Choroid plexus epithelial cell (primary cell): ENCODE results near the gene JAK2.

Experiments
- DNase-seq: peaks from one replicate; pipeline ENCODE4 v3.0.0-alpha.2; 2010; ENCODE audit warnings: low read depth
- H3K4me3 ChIP-seq: 2 replicates; pipeline ENCODE4 v1.5.1; 2011; ENCODE audit warnings: low read depth, mild to moderate bottlenecking, control low read depth, low read length, moderate library complexity
- TF ChIP-seq, protein P1 (sequence below): conservative IDR thresholded peaks from 2 replicates; pipeline ENCODE4 v1.5.1; 2011; ENCODE audit warnings: low read depth, mild to moderate bottlenecking, control low read depth, inconsistent platforms, low read length, moderate library complexity

The JAK2 gene

DNA sequence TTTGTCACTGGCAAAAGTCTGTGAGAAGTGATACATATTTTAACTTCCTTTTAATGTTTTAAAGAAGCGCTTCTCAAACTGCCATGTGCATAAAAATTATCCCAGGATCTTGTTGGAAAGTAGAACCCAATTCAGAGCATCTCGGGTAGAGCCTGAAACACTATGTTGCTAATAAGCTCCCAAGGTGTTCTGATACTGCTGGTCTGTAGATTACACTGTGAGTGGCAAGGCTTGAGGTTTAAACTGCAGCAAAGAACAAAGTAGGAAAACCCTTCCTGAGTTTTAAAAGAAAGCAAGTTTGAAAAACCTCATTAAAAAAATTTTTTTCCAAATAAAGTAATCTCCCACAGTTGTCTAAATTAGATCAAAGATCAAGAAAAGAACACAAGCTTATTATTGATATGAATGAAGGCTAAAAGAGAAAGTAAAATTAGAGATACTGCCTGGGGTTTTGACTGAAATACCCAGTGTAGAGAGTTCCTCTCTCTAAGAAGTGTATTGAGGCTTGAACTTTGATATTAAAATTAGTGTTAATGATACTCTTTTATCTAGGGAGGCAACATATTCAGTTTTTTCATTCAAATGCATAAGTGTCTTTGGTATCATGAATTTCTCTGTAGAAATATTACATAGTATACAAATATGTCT, 19.8 kb upstream of the JAK2 start:
- TF ChIP-seq, protein P1, sequence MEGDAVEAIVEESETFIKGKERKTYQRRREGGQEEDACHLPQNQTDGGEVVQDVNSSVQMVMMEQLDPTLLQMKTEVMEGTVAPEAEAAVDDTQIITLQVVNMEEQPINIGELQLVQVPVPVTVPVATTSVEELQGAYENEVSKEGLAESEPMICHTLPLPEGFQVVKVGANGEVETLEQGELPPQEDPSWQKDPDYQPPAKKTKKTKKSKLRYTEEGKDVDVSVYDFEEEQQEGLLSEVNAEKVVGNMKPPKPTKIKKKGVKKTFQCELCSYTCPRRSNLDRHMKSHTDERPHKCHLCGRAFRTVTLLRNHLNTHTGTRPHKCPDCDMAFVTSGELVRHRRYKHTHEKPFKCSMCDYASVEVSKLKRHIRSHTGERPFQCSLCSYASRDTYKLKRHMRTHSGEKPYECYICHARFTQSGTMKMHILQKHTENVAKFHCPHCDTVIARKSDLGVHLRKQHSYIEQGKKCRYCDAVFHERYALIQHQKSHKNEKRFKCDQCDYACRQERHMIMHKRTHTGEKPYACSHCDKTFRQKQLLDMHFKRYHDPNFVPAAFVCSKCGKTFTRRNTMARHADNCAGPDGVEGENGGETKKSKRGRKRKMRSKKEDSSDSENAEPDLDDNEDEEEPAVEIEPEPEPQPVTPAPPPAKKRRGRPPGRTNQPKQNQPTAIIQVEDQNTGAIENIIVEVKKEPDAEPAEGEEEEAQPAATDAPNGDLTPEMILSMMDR: no peak
- H3K4me3 ChIP-seq: no peak overlapping the region
- DNase-seq: no peak

DNA sequence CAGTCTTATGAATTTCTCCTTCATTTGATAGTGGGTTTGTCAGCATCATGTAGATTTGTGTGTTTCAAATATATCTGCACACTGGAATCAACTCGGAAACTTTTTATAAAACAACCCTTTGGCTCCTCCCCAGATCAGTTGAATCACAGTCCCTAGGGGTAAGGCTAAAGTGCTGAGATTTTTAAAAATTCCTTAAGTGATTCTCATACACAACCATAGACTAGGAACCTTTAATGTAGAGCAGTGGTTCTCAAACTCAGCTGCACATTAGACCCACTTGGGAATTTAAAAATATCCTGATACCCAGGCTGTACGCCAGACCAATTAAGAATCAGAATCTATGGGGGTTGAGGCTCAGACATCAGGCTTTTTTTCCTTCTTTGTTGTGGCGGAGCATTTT, 17.5 kb upstream of the JAK2 start:
- peak; percentile 54 for DNase-seq
- H3K4me3 ChIP-seq: no peak overlapping the region
- TF ChIP-seq, protein P1: no peak

GRCh38 chr9:4969130-4969529, 15.9 kb upstream of the JAK2 start:
- TF ChIP-seq, protein P1: no peak
- no peak overlapping the region for H3K4me3 ChIP-seq
- DNase-seq: no peak

GRCh38 chr9:4970970-4971641, 14.0 kb upstream of the JAK2 start:
- H3K4me3 ChIP-seq: no peak overlapping the region
- no peak for DNase-seq
- TF ChIP-seq, protein P1: no peak

GRCh38 chr9:4973246-4973645, 11.8 kb upstream of the JAK2 start:
- TF ChIP-seq, protein P1: no peak
- no peak overlapping the region for H3K4me3 ChIP-seq
- no peak for DNase-seq

DNA sequence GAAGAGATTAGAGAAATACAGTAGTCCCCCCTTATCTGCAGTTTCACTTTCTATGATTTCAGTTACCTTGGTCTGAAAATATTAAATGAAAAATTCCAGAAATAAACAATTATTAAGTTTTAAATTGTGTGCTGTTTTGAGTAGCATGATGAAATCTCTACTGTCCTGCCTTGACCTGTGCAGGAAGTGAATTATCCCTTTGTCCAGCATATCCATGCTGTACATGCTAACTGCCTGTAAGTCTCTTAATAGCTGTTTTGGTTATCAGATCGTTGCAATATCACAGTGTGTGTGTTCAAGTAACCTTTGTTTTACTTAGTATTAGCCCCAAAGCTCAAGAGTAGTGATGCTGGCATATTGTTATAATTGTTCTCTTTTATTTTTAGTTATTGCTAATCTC, 11.2 kb upstream of the JAK2 start:
- TF ChIP-seq, protein P1: no peak
- no peak overlapping the region for H3K4me3 ChIP-seq
- DNase-seq: peak; percentile 46

DNA sequence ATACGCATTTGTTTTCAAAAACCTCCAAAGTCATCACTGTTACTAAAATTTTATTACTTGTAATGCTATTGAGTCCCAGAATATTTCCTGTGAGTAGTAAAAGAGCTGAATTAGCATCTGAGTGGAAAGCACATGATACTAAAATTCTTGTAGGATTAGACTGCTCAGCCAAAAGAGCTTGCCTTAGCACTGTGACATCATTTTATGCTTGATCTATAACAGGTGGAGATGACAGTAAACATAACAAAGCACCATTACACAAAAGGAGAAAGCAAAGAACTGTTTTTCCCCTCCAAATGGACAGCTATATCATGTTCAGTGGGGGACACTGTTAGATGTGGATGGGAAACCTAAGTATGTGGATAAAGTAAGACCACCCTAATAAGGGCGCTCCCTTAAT, 5.8 kb upstream of the JAK2 start:
- peak; percentile 55 for DNase-seq
- TF ChIP-seq, protein P1: no peak
- H3K4me3 ChIP-seq: no peak overlapping the region
